GM12801 (cell line): ENCODE measurements around the gene DOP1B.

ENCODE experiments used
- TF ChIP-seq, protein P1 (sequence below): IDR thresholded peaks from one replicate; pipeline ENCODE4 v1.5.1; 2011; ENCODE audit warnings: control low read depth; ENCODE audit not compliant: insufficient read length; ENCODE audit errors: extremely low read depth

The DOP1B gene

GRCh38 chr21:36163750-36164741 is 7.4 kb downstream of the DOP1B start:
- TF ChIP-seq, protein P1, sequence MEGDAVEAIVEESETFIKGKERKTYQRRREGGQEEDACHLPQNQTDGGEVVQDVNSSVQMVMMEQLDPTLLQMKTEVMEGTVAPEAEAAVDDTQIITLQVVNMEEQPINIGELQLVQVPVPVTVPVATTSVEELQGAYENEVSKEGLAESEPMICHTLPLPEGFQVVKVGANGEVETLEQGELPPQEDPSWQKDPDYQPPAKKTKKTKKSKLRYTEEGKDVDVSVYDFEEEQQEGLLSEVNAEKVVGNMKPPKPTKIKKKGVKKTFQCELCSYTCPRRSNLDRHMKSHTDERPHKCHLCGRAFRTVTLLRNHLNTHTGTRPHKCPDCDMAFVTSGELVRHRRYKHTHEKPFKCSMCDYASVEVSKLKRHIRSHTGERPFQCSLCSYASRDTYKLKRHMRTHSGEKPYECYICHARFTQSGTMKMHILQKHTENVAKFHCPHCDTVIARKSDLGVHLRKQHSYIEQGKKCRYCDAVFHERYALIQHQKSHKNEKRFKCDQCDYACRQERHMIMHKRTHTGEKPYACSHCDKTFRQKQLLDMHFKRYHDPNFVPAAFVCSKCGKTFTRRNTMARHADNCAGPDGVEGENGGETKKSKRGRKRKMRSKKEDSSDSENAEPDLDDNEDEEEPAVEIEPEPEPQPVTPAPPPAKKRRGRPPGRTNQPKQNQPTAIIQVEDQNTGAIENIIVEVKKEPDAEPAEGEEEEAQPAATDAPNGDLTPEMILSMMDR, result no peak

DNA sequence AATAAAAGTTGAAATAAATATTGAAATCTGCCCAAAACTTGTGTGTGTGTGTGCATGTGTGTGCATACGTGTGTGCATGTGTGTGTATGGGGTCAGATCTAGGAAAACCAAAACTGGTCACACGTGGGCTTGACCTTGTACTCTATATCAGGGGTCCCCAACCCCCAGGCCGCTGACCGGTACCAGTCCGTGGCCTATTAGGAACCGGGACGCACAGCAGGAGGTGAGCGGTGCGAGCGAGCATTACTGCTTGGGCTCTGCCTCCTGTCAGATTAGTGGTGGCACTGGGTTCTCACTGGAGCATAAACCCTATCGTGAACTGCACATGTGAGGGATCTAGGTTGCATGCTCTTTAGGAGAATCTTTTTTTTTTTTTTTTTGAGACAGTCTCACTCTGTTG is 8.7 kb downstream of the DOP1B start:
- TF ChIP-seq, protein P1, result no peak

DNA sequence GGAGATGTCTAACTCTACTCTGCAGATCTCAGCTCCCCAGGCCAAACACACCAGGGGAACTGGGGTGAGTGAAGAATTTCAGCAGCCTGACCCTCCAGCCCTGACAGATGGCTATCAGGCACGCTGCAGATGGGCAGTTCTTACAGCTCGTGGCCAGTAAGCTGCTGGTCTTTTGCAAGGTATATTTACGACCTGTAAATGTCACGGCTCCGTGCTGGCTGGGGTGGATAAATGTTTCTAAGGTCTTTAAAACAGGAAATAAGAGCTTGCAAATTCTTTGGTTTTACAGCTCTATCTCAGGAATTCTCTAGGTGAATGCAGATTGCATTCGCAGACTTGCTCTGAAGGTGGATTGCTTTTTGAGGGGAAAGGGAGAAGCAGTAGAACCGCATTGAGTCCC is 10.1 kb downstream of the DOP1B start:
- TF ChIP-seq, protein P1, result no peak

- TF ChIP-seq, protein P1, result no peak
Measured at GRCh38 chr21:36167541-36167940, 10.9 kb downstream of the DOP1B start.

DNA sequence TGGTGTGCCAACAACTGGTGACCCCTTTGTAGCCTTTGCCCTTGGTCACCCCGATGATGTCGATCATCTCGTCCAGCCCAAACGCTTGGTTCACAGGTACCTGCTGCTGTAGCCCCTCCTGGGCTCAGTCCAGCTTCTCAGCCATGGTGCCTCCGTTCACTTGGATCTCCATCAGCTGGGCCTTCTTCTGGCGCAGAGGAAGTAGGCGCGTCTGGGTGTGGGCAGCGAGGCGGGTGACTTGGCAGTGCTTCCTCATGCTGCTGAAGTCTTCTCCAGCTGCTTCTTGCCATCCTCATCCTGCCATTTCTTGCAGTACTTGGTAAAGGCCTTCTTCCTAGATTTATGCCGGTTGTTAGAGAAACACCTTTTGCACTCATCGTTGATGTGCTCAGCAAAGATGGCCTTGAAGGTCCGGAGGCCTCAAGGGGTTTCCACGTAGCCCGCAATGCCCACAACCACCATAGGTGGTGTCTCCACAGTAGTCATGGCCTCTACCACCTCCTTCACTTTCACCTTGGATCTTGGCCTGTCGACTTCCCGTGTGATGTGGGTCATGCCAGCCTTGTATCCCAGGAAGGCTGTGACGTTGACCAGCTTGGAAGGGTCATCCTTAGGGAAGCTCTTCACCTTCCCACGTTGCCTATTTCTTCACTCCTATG is 13.0 kb downstream of the DOP1B start:
- TF ChIP-seq, protein P1, result no peak

DNA sequence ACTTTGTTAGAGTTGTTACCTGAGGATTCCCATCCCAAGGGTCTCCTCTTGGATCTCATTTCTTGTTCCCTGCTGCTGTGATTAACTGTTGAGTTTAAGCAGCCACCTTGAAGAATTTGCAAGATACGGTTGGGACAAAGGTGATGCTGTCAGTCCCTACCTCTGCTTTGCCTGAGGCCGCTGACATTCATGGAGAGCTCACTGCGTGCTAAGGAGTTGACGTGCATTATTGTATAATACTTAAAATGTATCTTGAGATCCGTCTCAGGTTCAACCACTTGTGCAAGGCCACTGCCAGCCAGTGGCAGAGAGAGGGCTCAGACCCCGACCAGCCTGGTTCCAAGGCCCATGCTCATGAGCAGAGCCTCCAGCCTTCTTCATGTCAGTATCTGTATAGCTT is 14.2 kb downstream of the DOP1B start:
- TF ChIP-seq, protein P1, result no peak

DNA sequence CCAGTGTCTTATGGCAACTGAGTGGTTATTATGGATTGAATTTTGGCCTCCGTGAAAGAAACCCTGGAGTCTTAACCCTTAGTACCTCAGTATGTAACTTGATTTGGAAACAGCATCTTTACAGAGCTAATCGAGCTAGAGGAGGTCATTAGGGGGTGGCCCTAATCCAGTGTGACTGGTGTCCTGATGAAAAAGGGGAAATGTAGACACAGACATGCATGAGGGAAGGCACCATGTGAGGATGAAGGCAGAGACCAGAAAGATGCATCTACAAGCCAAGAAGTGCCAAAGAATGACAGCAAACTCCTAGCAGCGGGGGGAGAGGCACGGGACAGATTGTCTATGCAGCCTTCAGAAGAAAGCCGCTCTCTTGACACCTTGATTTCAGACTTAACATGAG is 14.7 kb downstream of the DOP1B start:
- TF ChIP-seq, protein P1, result no peak
